GM21529 (cell line): ENCODE data around the gene BRAT1.

Experiments
- ATAC-seq: cut with Tn5 transposase; IDR thresholded peaks from one replicate; pipeline ENCODE4 v1.9.1; 2021; ENCODE audit not compliant: unreplicated experiment

Gene BRAT1

DNA sequence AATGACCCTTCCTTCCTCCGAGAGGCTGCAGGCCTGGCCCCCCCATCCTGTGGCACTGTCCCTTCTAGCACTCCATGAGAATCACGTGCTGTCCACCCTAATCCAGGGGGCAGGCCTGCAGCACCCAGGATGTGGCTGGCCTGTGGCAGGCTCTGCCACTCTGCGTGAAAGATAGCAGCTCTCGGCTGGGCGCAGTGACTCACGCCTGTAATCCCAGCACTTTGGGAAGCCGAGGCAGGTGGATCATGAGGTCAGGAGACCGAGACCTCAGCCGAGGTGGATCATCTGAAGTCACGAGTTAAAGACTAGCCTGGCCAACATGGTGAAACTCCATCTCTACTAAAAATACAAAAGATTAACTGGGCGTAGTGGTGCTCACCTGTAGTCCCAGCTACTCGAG, 54.6 kb downstream of the BRAT1 start:
- no peak for ATAC-seq

DNA sequence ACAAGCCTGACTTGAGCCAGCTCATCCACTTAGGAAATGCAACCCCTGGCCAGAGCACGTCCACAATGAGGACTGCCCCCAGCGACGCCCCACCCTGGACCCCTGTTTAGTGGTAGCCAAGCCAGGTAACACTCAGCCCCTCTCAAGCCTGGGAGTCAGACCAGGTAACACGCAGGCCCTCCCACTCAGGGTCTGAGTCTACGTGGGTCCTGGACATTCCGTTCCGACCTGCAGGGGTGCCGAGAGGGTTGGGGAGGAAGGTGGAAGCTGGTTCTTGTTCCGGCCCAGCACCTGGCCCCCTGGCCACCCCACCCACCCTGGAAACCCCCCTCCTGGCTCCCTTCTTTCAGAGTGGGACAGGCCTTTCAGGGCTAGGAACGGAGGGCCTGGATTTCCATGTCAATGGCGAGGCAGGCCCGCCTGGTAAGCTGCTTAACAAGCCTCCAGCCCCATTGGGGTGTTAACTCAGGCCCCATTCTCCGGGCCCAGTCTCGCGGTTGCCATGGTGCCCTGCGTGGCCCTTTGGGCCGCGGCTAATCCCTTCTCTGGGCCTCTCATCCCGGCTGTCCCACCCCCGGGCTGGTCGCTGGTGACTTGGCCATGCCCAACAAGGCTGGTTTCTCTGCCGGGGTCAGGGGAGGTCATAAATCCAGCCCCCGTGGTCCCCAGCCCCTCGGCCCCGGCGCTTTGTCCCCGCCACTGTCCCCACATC, 55.4 kb downstream of the BRAT1 start:
- no peak for ATAC-seq

DNA sequence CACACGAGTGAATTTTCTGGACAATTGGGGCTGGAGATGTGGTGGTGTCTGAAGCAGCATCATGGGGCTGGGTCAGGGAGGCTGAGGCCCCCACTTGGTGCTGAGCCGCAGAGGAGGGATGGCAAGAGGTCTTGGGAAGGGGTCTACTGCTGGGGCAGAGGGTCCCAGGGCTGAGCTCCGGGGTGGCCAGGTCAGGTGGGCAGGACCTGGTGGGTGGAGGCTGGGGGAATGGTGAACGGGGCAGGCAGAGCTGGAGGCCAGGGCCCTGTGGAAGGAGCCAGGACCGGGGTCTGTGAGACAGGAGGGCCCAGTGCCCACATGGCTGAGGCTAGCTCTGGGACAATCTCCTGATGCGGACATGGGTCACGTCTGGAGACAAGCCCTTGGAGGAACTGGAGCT, 56.1 kb downstream of the BRAT1 start:
- ATAC-seq: no peak

DNA sequence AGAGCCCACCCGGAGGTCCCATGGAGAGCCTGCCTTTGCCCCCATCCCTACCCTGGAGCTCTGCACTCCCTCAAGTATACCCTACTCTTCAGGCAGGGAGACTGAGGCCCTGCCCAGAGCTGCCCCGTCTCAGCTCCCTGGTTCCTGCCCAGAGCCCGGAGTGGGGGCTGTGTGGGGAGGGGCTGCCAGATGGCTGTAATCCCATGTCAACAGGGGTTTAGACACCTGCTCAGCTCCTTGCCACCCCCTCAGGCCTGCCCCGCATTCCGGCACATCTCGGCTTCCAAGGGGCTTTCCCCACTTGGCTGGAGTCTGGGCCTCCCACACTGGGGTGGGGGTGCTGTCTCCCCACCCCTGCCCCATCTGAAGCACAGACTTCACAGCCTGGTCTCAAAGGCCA, 56.6 kb downstream of the BRAT1 start:
- no peak for ATAC-seq

DNA sequence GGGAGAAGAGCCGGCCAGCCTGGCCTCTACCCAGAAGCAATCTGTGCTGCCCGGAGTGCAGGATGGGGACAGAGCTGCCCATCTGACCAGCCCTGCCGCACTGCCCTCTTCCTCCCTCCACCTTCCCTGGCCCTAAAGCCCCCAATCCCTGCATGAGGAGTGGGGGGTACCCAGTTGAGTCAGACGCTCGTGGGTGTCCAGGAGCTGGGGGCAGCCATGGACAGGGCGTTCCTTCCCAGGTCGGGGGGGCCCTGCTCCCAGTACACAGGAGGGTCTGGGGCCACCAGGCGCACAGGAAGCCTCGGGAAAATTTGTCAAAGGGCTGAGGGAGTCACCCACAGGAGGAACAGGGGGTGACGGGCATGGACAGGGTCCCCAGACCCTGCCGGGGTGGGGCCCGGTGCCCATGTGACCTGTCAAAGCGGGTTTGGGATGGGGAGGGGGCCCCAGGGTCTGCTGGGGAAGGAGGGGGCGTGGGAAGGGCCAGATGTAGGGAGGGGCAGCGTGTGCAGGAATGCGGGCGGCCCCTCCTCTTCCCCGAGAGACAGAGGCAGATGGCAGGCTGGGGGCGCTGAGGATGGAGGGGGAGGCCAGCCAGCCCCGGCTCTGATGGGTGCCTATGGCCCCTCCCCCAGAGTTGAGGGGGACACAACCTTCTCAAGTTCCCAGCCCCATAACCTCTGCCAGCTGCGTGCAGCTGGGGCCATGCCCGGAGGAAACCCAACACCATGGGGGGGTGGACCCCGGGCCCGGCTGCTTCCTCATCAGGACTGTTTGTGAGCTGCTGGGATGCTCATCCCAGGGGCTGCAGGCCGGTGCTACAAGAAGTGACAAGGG, 57.6 kb downstream of the BRAT1 start:
- ATAC-seq: no peak

DNA sequence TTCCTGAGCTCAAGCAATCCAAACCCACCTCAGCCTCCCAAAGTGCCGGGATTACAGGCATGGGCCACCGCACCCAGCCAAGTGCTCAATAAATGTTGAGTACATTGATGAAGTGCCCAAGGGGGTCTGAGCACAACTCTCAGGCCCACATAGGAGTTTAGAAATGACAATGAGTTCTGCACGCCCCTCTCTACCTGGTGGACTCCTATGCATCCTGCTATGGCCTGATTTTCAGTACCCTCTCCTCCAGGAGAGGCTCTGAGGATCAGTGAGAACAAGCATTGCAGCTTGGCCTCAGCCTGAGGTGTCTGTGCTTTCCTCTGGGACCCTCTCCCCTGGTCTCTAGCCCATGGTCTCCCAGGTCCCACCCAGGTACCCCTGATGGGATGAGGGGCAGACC, 58.3 kb downstream of the BRAT1 start:
- ATAC-seq: no peak

DNA sequence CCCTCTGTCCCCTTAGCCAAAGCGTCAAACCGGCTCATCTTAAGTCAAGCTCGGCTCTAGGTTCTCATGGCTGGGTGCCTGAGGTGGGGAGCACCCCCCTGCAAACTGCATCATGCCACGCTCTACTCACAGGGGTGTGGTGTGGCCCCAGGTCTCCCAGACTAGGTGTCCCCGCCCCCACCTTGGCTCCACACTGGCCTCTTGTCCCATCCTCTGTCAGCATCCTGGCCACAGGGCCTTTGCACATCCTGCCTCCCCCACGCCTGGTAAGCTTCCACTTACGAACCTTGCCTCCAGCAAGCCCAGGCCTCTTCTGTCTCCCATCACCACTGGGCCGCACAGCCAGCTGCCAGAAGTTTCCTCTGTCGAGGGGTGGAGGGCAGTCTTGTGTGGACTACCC, 58.9 kb downstream of the BRAT1 start:
- ATAC-seq: no peak

DNA sequence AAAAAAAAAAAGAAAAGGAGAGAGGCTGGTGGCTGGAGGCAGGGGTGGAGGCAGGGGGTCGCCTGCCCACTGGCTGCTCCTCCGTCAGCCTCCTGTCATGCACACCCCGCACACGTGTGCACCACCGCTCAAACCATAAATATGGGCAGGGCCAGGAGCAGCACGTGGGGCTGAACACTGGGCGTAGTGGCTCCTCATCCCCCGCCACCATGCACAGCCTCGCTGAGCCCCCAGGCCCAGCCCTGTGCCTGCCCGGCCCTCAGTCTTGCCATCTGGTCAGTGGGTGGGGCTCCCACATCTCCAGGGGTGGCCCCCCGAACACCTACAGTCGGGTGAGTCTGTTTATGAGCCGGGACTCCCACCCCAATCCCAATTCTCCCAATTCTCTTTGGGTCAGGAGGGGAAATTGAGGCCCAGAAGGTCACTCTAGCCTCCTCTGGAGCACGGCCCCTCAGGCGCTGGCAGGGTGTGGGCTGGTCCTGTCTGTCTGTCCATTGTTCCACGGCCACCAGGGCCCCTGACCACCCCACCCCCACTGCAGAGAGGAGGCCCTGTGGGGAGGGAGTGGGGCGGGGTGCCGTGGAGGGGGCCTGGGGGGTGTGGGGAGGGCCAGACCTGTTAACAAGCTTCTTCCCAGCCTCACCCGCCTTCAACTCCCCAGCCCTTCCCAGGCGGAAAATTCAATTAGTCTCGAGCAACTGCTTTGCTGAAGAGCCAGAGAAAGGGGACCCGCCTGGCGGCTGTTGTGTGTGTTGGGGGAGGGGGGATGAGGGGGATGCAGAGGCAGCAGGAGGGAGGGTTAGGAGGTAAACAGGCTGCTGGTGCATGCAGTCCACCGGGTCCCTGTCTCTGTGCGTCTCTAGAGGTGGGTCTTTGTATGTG, 59.7 kb downstream of the BRAT1 start:
- no peak for ATAC-seq

DNA sequence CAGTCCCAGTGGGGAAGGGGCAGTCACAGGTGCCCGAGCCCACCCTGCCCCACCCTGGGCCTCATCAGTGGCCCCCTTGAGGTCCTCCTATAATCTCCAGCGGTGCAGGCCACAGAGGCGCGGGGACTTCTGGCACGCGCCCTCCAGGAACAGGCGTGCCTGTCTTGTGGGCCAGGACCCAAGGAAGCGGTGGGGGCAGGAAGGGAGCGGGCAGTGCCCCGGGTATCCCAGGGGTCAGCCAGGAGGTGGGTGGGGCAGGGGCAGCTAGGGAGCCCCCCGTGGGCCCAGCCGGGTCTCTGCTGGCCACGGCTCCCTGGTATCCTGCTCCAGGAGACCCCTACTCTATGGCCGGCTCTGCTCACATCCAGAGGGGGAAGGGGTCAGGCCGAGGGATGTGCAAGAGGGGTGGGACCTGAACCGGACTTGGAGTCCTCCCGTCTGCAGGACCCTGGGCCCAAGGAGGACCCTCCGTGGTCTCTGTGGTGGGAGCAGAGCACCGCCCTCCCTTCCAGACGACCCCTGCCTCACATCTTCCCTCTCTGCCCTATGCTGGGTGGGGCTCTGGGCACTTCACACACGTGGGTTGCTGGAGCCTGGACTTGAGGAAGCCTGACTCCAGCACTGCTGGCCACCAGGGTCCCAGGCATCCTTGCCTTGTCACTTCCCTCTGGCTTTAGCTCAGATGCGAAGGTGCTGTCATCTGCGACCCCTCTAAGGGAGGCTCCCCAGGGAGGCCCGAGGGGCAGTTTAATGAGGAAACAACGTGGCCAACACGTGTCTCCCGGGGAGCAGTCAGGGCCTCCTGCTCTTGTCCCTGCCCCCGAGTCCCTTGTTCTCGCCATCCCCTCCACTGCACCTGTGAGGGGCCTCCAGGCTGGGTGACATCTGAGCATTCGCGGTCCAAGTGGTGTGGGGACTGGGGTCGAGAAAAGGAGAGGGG, 60.9 kb downstream of the BRAT1 start:
- ATAC-seq: no peak

DNA sequence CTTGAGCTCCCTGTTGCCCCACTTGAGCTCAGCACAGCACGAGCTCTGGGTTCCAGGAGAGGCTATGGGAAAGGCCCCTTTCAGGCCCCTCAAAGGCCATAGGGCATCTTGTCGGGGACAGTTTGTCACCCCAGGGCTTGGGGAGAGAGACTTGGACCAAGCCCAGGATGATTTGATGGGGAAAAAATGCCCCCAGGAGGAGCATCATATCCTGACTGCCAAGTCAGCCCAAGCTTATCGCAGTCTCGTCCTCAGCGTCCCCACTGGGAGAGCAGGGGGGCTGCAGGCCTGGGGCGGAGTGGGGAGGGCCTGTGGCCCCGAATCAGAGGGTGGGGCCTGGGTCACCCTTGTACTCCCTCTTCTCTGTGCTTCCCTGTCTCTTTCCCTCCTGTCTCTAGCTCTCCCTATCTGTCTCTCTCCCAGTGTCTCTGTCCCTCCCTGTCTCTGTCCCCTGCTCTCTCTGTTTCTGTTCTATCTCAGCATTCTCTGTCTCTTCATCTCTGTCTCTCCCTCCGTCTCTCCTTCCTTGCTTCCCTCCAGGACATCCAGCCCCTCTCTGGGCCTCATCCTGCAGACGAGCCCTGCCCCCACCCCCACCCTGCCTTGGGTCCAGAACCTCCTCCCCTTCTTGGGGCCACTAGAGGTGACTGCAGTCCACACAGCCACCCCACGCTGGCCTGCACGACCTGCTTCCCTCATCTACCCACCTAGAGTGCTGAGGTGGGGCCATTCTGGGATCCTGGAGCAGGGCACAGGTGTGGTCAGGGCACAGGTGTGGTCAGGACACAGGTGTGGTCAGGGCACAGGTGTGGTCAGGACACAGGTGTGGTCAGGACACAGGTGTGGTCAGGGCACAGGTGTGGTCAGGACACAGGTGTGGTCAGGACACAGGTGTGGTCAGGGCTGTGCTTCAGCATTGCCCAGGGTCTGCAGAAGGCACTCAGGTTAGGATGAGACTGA, 61.8 kb downstream of the BRAT1 start:
- ATAC-seq: no peak

DNA sequence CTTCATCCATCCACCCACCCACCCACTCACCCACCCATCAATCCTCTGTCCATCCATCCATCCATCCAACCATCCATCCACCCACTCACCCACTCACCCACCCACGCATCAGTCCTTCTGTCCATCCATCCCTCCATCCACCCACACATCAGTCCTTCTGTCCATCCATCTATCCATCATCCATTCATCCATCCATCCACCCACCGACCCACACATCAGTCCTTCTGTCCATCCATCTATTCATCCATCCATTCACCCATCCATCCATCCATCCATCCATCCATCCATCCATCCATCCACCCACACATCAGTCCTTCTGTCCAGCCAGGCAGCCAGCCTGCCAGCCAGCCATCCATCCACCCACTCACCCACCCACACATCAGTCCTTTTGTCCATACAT, 63.3 kb downstream of the BRAT1 start:
- no peak for ATAC-seq

DNA sequence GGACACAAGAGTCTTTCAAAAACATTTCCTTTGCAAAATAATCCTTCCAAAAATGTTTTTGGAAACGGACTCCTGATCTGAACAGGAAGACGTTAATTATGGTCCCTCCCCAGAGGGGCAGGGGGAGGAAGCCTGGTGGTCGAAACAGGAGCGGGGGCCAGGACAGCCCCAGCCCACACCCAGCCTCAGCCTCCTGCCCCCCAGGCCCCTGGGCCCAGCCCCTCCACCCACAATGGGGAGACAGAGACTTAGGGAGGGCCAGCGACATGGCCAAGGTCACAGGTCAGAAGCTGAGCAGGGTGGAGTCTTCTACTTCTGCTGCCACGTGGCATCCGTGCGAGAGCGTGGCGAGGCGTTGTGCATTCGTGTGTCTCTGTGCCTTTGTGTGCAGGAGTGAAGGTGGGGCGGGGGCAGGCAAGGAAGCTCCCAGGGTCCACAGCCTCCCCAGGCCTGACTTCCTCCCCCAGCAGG, 65.1 kb downstream of the BRAT1 start:
- no peak for ATAC-seq

DNA sequence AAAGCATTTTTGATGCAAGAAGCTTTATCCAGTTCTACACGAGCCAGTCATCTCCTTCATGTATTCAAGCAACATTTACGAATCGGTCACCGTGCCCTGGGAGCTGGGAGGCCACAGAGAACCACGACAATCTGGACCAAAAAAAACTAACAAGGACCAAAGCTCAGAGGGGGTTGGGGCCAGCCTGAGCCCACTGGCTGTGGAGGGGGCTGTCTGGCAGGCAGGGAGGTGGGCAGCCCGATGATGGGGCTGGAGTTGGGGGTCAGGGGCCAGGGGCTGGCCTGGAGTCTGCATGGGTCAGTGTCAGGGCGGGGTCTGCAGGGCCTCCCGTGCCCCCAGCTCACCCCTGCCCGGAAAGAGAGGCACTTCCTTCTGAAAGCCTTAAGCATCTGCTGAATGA, 66.6 kb downstream of the BRAT1 start:
- no peak for ATAC-seq

DNA sequence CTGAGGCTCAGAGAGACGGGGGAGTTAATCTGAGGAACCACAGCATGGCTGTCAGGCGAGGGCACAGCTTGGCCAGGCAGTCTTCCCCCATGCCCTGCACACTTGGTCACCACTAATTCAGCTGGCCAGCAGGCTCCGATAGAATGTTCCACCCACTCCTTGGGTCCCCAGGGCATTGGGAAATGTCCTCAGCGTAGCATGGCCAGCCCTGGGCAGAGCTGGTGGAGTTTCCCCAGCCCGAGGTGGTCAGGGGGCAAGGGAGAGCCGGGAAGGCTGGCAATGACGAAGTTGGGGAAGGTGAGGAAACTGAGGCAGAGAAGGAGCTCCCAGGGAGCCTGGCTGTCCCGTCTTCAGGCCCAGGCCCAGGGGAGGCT, 67.1 kb downstream of the BRAT1 start:
- no peak for ATAC-seq
